HepG2 (cell line): ENCODE results near the gene PIAS3. TPM values are rescaled to one million over a fixed set of nuclear protein-coding genes. Genes with fewer than 3 reads are reported as not detected.

Source experiments
- CTCF ChIP-seq: sonication (generic); formaldehyde crosslinking; IDR thresholded peaks from 2 replicates; pipeline ENCODE4 v1.5.0; 2020; ENCODE audit warnings: mild to moderate bottlenecking, missing genetic modification reagents, moderate library complexity
- IKZF5 ChIP-seq: IDR thresholded peaks from 2 replicates; pipeline ENCODE4 v1.6.1; 2018; ENCODE audit warnings: missing genetic modification reagents, mild to moderate bottlenecking, missing compliant biosample characterization
- PATZ1 ChIP-seq: sonication (generic); formaldehyde crosslinking; IDR thresholded peaks from 2 replicates; pipeline ENCODE4 v1.4.0; 2020; ENCODE audit warnings: missing genetic modification reagents
- REL ChIP-seq: sonication (generic); formaldehyde crosslinking; conservative IDR thresholded peaks from 2 replicates; pipeline ENCODE4 v1.8.0; 2022; ENCODE audit warnings: mild to moderate bottlenecking, missing genetic modification reagents, moderate library complexity
- ZNF235 ChIP-seq: sonication (generic); formaldehyde crosslinking; IDR thresholded peaks from 2 replicates; pipeline ENCODE4 v1.8.1; 2023; ENCODE audit warnings: mild to moderate bottlenecking, missing genetic modification reagents, borderline replicate concordance
- ZNF446 ChIP-seq: sonication (generic); formaldehyde crosslinking; IDR thresholded peaks from 2 replicates; pipeline ENCODE4 v1.5.0; 2020; ENCODE audit warnings: mild to moderate bottlenecking, missing genetic modification reagents
- polyA plus RNA-seq, 8 experiments: library from polyadenylated mRNA; depleted of rRNA in 3 of 8; stranded (reverse) in 7 of 8; unstranded in 1 of 8; fragments of >200 nt; fragmentation: Illumina TruSeq in 4 of 8; extraction: Trizol in 4 of 8; gene quantifications; 2 replicates each; pipeline versions ENCODE4 v1.2.1 to v1.2.3, GENCODE V29; 2011 to 2016; ENCODE audit warnings: low read depth in 4 of 8, missing spikeins in 1 of 8, mixed read lengths in 1 of 8; ENCODE audit not compliant: insufficient read depth in 1 of 8
- total RNA-seq, 5 experiments: library from RNA; depleted of rRNA; stranded (reverse); fragments of >200 nt; fragmentation: Illumina TruSeq; extraction: Trizol; gene quantifications; 2 replicates each; pipeline ENCODE4 v1.2.3, GENCODE V29; 2016; ENCODE audit warnings: low read depth in 1 of 5

The PIAS3 gene
- total and polyA plus RNA-seq, 2 of the 13 experiments (the other 11 are each of a cell fraction or from before 2014, with no cell fraction given): 3.7 to 8.0 TPM

GRCh38 chr1:145906954-145907753 is 48.3 kb upstream of the PIAS3 start (continued):
- TF ChIP-seq CTCF (CRISPR knock-in tag) (peak; percentile 37), PATZ1 (peak; percentile 72), ZNF446 (CRISPR knock-in tag) (no peak), ZNF235 (CRISPR knock-in tag) (no peak), IKZF5 (CRISPR knock-in tag) (no peak), REL (no peak)
